Limb (tissue), 2 donors: Measurements from ENCODE around the gene RAB1B.
"Not testable (repeated sequence)": the region's sequence is repeated elsewhere in the genome, so short reads cannot be mapped to it uniquely, and the experiment has no call there.

Experiments used
- DNase-seq, 2 donors: peaks; one replicate each; pipeline ENCODE4 v3.0.0-alpha.2; 2016; ENCODE audit errors: extremely low spot score in 2 of 2

The RAB1B gene

GRCh38 chr11:66239511-66239910, 28.9 kb upstream of the RAB1B start:
- DNase-seq = no peak

- no peak for DNase-seq
Measured at GRCh38 chr11:66239998-66240780, 28.2 kb upstream of the RAB1B start.

- DNase-seq = no peak
Measured at GRCh38 chr11:66240781-66241136, 27.7 kb upstream of the RAB1B start.

GRCh38 chr11:66242095-66242765, 26.2 kb upstream of the RAB1B start:
- DNase-seq = no peak

GRCh38 chr11:66243782-66244535, 24.5 kb upstream of the RAB1B start:
- DNase-seq = no peak

DNA sequence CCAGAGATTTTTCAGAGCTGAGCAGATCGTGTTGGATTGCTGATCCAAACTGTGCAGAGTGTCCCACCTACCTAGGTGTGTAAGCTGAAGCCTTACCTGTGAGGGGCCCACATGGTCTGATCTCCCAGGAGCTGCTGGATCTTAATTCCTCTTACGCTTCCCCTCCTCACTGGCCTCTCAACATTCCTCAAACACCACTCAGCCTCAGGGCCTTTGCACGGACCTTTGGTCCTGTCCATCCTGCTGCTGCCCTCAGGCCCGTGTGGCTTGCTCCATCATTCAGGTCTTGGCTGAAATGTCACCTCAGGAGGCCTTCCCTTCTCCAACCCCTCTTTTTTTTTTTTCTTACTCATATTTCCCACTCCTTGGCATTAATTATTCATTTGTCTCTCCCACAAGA, 21.1 kb upstream of the RAB1B start:
- no peak for DNase-seq

DNA sequence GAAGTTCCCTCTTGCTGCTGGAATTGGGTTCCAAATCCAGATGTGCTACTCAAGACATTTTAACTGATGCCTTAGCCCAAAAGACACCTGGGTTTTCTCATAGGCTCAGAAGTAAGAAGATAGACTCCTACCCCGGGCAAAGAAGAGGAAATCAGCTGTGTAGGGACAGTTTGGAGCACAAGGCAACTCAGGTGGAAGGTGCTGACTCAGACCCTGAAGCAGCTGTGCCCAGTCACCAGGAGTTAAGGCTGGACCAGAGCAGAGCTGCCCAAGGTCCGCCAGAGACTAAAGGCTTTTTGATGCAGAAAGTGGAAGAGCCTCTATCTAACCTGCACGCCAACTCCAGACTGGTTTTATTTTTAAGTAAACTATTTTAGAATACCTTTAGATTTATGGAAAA, 20.6 kb upstream of the RAB1B start:
- DNase-seq = no peak

GRCh38 chr11:66248903-66249302, 19.5 kb upstream of the RAB1B start:
- DNase-seq = no peak

- DNase-seq = no peak
Measured at GRCh38 chr11:66251809-66252208, 16.6 kb upstream of the RAB1B start.

DNA sequence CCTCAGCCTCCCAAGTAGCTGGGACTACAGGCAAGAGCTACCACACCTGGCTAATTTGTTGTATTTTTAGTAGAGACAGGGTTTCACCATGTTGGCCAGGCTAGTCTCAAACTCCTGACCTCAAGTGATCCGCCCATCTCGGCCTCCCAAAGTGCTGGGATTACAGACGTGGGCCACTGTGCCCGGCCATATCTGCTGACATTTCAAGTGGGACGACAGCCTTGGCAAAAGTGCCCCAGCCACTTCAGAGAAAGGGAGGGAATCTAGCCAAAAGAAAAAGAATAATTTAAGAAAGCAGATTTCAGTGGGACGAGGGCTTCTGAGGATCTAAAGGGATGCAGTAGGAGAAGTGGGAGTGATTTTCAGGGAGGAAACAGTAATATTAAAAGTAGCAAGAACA, 15.4 kb upstream of the RAB1B start:
- not testable (repeated sequence) for DNase-seq

- DNase-seq = no peak
Measured at GRCh38 chr11:66258473-66258893, 10.0 kb upstream of the RAB1B start.

DNA sequence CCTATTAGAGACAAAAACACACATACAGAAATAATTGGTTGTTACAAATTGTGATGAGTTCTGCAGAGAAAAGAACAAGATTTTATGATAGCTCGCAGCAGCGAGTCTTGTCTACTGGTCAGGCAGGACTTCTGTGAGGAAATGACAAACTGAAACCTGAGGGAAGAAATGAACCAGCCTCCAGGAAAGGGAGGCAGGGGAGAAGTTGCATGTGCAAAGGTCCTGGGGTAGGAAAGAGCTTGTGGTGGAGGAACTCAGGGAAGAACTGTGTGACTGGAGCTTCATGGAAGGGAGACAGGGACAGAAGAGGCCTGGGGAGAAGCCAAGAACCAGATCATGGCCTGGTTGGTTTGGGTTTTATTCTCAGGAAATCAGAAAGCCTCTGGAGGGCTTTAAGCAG, 9.2 kb upstream of the RAB1B start:
- DNase-seq = no peak

- no peak for DNase-seq
Measured at GRCh38 chr11:66259956-66260355, 8.5 kb upstream of the RAB1B start.

DNA sequence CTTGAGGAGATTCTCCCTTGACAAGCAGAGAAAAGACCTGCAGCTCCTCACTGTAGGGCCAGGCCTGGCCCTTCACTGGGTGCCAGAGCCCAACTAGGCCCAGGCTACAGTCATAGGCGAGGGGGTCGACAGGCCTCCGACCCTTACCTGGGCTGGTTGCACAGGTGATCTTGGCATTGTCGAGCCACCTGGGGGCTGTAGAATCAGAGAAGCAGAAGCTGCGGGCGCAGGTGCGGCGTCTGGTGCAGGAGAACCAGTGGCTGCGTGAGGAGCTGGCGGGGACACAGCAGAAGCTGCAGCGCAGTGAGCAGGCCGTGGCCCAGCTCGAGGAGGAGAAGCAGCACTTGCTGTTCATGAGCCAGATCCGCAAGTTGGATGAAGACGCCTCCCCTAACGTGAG, 6.9 kb upstream of the RAB1B start:
- DNase-seq = no peak

DNA sequence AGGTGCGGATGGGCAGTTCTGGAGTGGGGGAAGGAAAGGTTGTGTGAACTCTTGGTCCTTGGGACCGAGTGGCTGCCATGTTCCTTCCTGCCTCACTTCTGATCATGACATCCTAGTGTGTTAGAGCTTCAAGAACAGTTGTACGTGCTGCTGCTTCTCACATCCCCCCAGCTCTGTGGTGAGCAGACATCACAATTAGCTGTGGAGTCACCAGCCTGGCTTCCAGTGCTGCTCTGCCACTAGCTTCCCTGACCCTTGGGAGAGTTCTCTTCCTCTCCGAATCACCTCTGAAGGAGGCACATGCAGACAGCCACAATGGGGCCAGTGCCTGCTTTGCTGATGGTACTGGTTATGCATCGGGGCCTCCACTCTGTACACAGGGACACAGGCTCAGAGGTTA, 6.2 kb upstream of the RAB1B start:
- DNase-seq = no peak

GRCh38 chr11:66262696-66263095, 5.7 kb upstream of the RAB1B start:
- no peak for DNase-seq

- no peak for DNase-seq
Measured at GRCh38 chr11:66263231-66263630, 5.2 kb upstream of the RAB1B start.

DNA sequence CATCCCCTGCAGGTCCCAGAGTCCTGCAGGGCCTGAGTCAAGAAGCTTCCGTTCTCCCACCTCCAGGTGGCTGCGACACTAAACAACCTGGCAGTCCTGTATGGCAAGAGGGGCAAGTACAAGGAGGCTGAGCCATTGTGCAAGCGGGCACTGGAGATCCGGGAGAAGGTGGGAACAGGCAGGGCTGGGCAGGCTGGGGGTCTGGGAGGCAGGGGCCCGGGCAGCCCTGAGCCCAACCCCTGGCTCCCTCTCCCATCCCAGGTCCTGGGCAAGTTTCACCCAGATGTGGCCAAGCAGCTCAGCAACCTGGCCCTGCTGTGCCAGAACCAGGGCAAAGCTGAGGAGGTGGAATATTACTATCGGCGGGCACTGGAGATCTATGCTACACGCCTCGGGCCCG, 4.7 kb upstream of the RAB1B start:
- DNase-seq = no peak

- DNase-seq = no peak
Measured at GRCh38 chr11:66264383-66264782, 4.1 kb upstream of the RAB1B start.

DNA sequence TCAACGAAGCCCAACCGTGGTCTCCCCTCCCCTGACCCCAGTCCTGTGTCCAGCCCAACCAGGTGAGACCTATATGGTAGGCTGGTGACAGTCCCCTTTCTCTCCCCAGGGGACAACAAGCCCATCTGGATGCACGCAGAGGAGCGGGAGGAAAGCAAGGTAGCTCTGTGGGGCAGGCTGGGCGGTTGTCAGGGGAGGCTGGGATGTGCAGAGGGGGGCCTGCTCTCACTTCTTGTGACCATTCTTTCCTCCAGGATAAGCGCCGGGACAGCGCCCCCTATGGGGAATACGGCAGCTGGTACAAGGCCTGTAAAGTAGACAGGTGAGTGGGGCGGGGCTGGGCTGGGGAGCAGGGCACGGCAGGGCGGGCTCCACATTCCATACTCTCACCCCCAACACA, 3.5 kb upstream of the RAB1B start:
- DNase-seq = no peak

- no peak for DNase-seq
Measured at GRCh38 chr11:66265531-66266377, 2.7 kb upstream of the RAB1B start.
